Measurements from ENCODE around the gene PTPRD.

The PTPRD gene

GRCh38 chr9:8450810-8451545, 2161.8 kb downstream of the PTPRD start:
- TF ChIP-seq CTCF (IDR thresholded peaks at IDR 0.05; ENCODE audit: insufficient read depth, low read depth, low read length, missing control alignments): no peak

GRCh38 chr9:8448226-8448625, 2164.6 kb downstream of the PTPRD start:
- no peak for TF ChIP-seq CTCF (IDR thresholded peaks at IDR 0.05; ENCODE audit: insufficient read depth, low read depth, low read length, missing control alignments)
- no peak for DNase-seq (ENCODE audit: low read depth)
- H3K4me3 ChIP-seq (ENCODE audit: low read length): no peak overlapping the region

More at GRCh38 chr9:8450810-8451545, 2161.8 kb downstream of the PTPRD start:
- DNase-seq (ENCODE audit: low read depth): no peak
- no peak overlapping the region for H3K4me3 ChIP-seq (ENCODE audit: low read length)

GRCh38 chr9:8447601-8448000, 2165.2 kb downstream of the PTPRD start:
- H3K4me3 ChIP-seq (ENCODE audit: low read length): no peak overlapping the region
- no peak for TF ChIP-seq CTCF (IDR thresholded peaks at IDR 0.05; ENCODE audit: insufficient read depth, low read depth, low read length, missing control alignments)
- DNase-seq (ENCODE audit: low read depth): no peak

DNA sequence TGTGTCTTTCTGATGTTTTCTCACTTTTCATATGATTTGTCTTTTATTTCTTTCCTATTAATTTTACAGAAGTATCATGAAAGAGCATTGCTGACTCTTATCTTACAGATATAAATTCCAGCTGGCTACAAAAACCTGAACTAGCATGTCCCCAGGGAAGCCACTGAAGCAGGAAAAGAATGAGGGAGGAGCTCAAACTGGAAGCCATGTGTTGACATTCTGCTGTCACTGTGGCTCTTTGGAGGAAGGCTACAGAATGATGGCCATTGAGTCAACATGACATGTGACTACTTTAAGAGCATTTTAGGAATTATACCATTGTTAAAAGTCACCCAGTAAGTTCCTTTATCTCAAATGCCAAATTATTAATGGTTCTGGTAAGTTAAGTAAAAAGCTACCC, 2174.9 kb downstream of the PTPRD start:
- H3K4me3 ChIP-seq (ENCODE audit: low read length): no peak overlapping the region
- TF ChIP-seq CTCF (IDR thresholded peaks at IDR 0.05; ENCODE audit: insufficient read depth, low read depth, low read length, missing control alignments): no peak
- no peak for DNase-seq (ENCODE audit: low read depth)

GRCh38 chr9:8437259-8437658, 2175.5 kb downstream of the PTPRD start:
- DNase-seq (ENCODE audit: low read depth): no peak
- H3K4me3 ChIP-seq (ENCODE audit: low read length): no peak overlapping the region
- TF ChIP-seq CTCF (IDR thresholded peaks at IDR 0.05; ENCODE audit: insufficient read depth, low read depth, low read length, missing control alignments): no peak

DNA sequence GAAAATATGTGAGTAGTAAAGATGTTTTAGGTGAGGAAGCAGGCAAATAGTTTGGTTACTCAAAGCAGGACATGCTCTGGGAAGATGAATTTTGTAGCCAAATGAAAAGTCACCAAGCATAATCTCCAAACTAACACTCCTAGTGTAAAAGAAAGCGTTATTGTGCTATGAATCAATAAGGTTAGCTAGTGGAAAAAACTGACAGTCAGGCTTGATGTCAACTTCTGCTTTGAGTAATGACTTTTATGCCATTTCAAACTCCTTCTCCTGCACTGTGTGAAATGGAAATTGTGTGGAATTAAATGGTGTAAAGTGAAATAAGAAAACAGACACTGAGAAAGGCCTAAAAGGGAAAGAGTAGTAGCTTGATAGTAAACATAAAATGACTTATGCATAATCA, 2176.0 kb downstream of the PTPRD start:
- DNase-seq (ENCODE audit: low read depth): no peak
- TF ChIP-seq CTCF (IDR thresholded peaks at IDR 0.05; ENCODE audit: insufficient read depth, low read depth, low read length, missing control alignments): no peak
- H3K4me3 ChIP-seq (ENCODE audit: low read length): no peak overlapping the region

DNA sequence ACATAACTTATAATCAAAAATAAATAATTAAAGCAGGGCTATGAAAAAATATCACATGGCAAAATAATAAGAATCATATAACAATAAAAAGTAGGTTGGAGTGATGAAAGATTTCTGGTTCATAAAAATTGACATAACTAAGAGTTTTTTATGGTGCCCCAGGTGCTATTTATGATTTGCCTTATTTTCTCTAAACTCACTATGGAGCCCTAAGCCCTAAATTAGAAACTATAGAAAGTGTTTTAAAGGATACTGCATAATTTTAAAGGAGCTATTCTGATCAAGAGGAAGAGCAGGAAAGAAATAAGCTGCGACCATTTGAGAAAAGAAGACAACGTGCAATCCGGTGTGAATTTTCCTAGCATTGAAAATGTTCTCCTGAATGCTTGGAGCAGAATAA, 2178.2 kb downstream of the PTPRD start:
- no peak for TF ChIP-seq CTCF (IDR thresholded peaks at IDR 0.05; ENCODE audit: insufficient read depth, low read depth, low read length, missing control alignments)
- no peak overlapping the region for H3K4me3 ChIP-seq (ENCODE audit: low read length)

More for the DNA sequence above, 2178.2 kb downstream of the PTPRD start:
- DNase-seq (ENCODE audit: low read depth): no peak

Data from epithelial cell of esophagus (primary cell).